Activated naive CD8-positive, alpha-beta T cell treated with anti-CD3 and anti-CD28 coated beads, Interleukin-2, amount 10 ng/mL, durations not matched to agents 7 days and 5 days (primary cell): Measurements from ENCODE around the gene SIX5. TPM values are rescaled to one million over a fixed set of nuclear protein-coding genes. Genes with fewer than 3 reads are reported as not detected.
"Not testable (repeated sequence)": the region's sequence is repeated elsewhere in the genome, so short reads cannot be mapped to it uniquely, and the experiment has no call there.

Experiments
- ATAC-seq: fragments of 150-1000 bp; cut with Tn5 transposase; one replicate; pipeline ENCODE4 v1.10.0; 2021; ENCODE audit warnings: low read depth, moderate library complexity
- POLR2A ChIA-PET: fragments of 350-600 bp; sonication (Branson Sonifier 250); formaldehyde crosslinking; loops from one replicate; lab custom pipeline; 2021; ENCODE audit warnings: antibody characterized with exemption; lab: Charles Lee
- DNase-seq: peaks from one replicate; pipeline ENCODE4 v3.0.0; 2021
- H3K27ac Mint-ChIP-seq: one replicate; pipeline ENCODE4 v1.8.0; 2022; ENCODE audit warnings: mild to moderate bottlenecking, mixed read lengths
- H3K27me3 Mint-ChIP-seq: one replicate; pipeline ENCODE4 v1.8.0; 2022; ENCODE audit warnings: mild to moderate bottlenecking, moderate library complexity, mixed read lengths
- H3K36me3 Mint-ChIP-seq: one replicate; pipeline ENCODE4 v1.8.0; 2021; ENCODE audit warnings: mild to moderate bottlenecking, mixed read lengths
- H3K4me1 Mint-ChIP-seq: one replicate; pipeline ENCODE4 v1.8.0; 2021; ENCODE audit warnings: mixed read lengths
- H3K4me3 Mint-ChIP-seq: one replicate; pipeline ENCODE4 v1.8.0; 2022; ENCODE audit warnings: mild to moderate bottlenecking, moderate library complexity, mixed read lengths
- H3K9me3 Mint-ChIP-seq: one replicate; pipeline ENCODE4 v1.8.0; 2021; ENCODE audit warnings: mixed read lengths
- total RNA-seq, 2 experiments: library from RNA; stranded (reverse); gene quantifications; one replicate each; pipeline ENCODE4 v1.2.3, GENCODE V29; 2021

The SIX5 gene
- total RNA-seq, 2 experiments from 2014 or later, result 1.8 to 2.5 TPM

- DNase-seq, result no peak
- H3K4me1 Mint-ChIP-seq, result peaks cover under 1% of the 10 kb centered on the region
- H3K9me3 Mint-ChIP-seq, result no peaks in the 10 kb centered on the region
- no peak overlapping the region for H3K4me3 Mint-ChIP-seq
- H3K27me3 Mint-ChIP-seq, result peaks cover 25% of the 10 kb centered on the region
- POLR2A ChIA-PET, result no interaction called here
- H3K27ac Mint-ChIP-seq, result no peak overlapping the region
- no peak for ATAC-seq
- no peaks in the 10 kb centered on the region for H3K36me3 Mint-ChIP-seq
Observed at GRCh38 chr19:45804140-45804958, 35.3 kb upstream of the SIX5 start.

GRCh38 chr19:45801603-45802175 lies 32.6 kb upstream of the SIX5 start:
- Mint-ChIP-seq H3K27ac (no peak overlapping the region), H3K4me3 (no peak overlapping the region), H3K36me3 (no peaks in the 10 kb centered on the region), H3K9me3 (no peaks in the 10 kb centered on the region), H3K4me1 (peaks cover 5% of the 10 kb centered on the region), H3K27me3 (peaks cover 35% of the 10 kb centered on the region)
- POLR2A ChIA-PET, result no interaction called here
- DNase-seq (no peak), ATAC-seq (no peak)

- no peaks in the 10 kb centered on the region for H3K36me3 Mint-ChIP-seq
- peaks cover 49% of the 10 kb centered on the region for H3K27me3 Mint-ChIP-seq
- peaks cover 5% of the 10 kb centered on the region for H3K4me1 Mint-ChIP-seq
- POLR2A ChIA-PET, result interaction anchor here (0.6 to 2.7 kb wide), 4 partner anchors 14 to 86 kb away, joined by 4 to 37 read pairs (median 4); partner anchors contain the start of gene SIX5
- DNase-seq (no peak), ATAC-seq (no peak)
- no peak overlapping the region for H3K27ac Mint-ChIP-seq
- H3K4me3 Mint-ChIP-seq, result no peak overlapping the region
- no peaks in the 10 kb centered on the region for H3K9me3 Mint-ChIP-seq
Observed at GRCh38 chr19:45800070-45800553, 31.1 kb upstream of the SIX5 start.

GRCh38 chr19:45799541-45799940 lies 30.5 kb upstream of the SIX5 start:
- not testable (repeated sequence) for H3K27ac Mint-ChIP-seq, H3K4me1 Mint-ChIP-seq, H3K9me3 Mint-ChIP-seq, ATAC-seq, DNase-seq, H3K36me3 Mint-ChIP-seq, H3K4me3 Mint-ChIP-seq
- peaks cover 55% of the 10 kb centered on the region for H3K27me3 Mint-ChIP-seq
- POLR2A ChIA-PET, result interaction anchor here (1.2 to 2.7 kb wide), 3 partner anchors 15 to 30 kb away, joined by 4 to 37 read pairs (median 4); partner anchors contain the start of gene SIX5

GRCh38 chr19:45798995-45799517 lies 30.0 kb upstream of the SIX5 start:
- peak; percentile 63 for DNase-seq
- Mint-ChIP-seq H3K4me1 (peaks cover 6% of the 10 kb centered on the region), H3K27ac (no peak overlapping the region), H3K36me3 (no peaks in the 10 kb centered on the region), H3K9me3 (no peaks in the 10 kb centered on the region), H3K27me3 (peaks cover 59% of the 10 kb centered on the region), H3K4me3 (no peak overlapping the region)
- POLR2A ChIA-PET, result interaction anchor here (1.2 to 2.7 kb wide), 3 partner anchors 15 to 30 kb away, joined by 4 to 37 read pairs (median 4); partner anchors contain the start of gene SIX5
- ATAC-seq, result peak; percentile 69

GRCh38 chr19:45794627-45795026 lies 25.6 kb upstream of the SIX5 start:
- ATAC-seq, result no peak
- H3K27me3 Mint-ChIP-seq, result peaks cover 61% of the 10 kb centered on the region
- no peaks in the 10 kb centered on the region for H3K9me3 Mint-ChIP-seq
- peaks cover 6% of the 10 kb centered on the region for H3K36me3 Mint-ChIP-seq
- no peak overlapping the region for H3K4me3 Mint-ChIP-seq
- H3K27ac Mint-ChIP-seq, result no peak overlapping the region
- DNase-seq, result no peak
- POLR2A ChIA-PET, result interaction anchor here (0.9 to 1.4 kb wide), 3 partner anchors 13 to 23 kb away, joined by 3 read pairs; partner anchors contain the start of gene RSPH6A
- H3K4me1 Mint-ChIP-seq, result peaks cover 33% of the 10 kb centered on the region

GRCh38 chr19:45793876-45794275 lies 24.8 kb upstream of the SIX5 start:
- no peak for ATAC-seq
- H3K4me3 Mint-ChIP-seq, result no peak overlapping the region
- H3K27ac Mint-ChIP-seq, result no peak overlapping the region
- H3K4me1 Mint-ChIP-seq, result peaks cover 30% of the 10 kb centered on the region
- POLR2A ChIA-PET, result interaction anchor here (1.0 kb wide), 1 partner anchor 12 kb away, joined by 3 read pairs; no protein-coding TSS in a partner anchor
- no peak for DNase-seq
- no peaks in the 10 kb centered on the region for H3K9me3 Mint-ChIP-seq
- H3K27me3 Mint-ChIP-seq, result peaks cover 65% of the 10 kb centered on the region
- H3K36me3 Mint-ChIP-seq, result peaks cover 14% of the 10 kb centered on the region

- Mint-ChIP-seq H3K27me3 (peaks cover 65% of the 10 kb centered on the region), H3K4me1 (peaks cover 30% of the 10 kb centered on the region), H3K36me3 (peaks cover 19% of the 10 kb centered on the region), H3K9me3 (no peaks in the 10 kb centered on the region), H3K4me3 (peak overlapping the region; percentile 77), H3K27ac (peak overlapping the region; percentile 71)
- DNase-seq (no peak), ATAC-seq (peak; percentile 17)
- POLR2A ChIA-PET, result interaction anchor here (0.6 to 2.6 kb wide), 4 partner anchors 11 to 1329 kb away, joined by 3 to 17 read pairs (median 6); partner anchors contain the start of genes DMPK and SIX5
Observed at GRCh38 chr19:45793178-45793564, 24.1 kb upstream of the SIX5 start.

GRCh38 chr19:45792470-45793177 lies 23.6 kb upstream of the SIX5 start, which contains the start of gene DMWD:
Gene DMWD (minus strand): TSS chr19:45792845. CDS start chr19:45792756, 89 bp downstream.
- peaks cover 28% of the 10 kb centered on the region for H3K4me1 Mint-ChIP-seq
- peak within 1 kb of the TSS; percentile 71 for H3K27ac Mint-ChIP-seq
- peak; percentile 100 for DNase-seq
- H3K9me3 Mint-ChIP-seq, result no peaks in the 10 kb centered on the region
- peaks cover 22% of the 10 kb centered on the region for H3K36me3 Mint-ChIP-seq
- H3K4me3 Mint-ChIP-seq, result peak within 1 kb of the TSS; percentile 88
- POLR2A ChIA-PET, result interaction anchor here (0.6 to 2.6 kb wide), 4 partner anchors 10 to 1329 kb away, joined by 3 to 17 read pairs (median 6); partner anchors contain the start of genes DMPK and SIX5
- H3K27me3 Mint-ChIP-seq, result peaks cover 64% of the 10 kb centered on the region
- peak; percentile 79 for ATAC-seq

GRCh38 chr19:45791744-45792469 lies 22.9 kb upstream of the SIX5 start:
- H3K9me3 Mint-ChIP-seq, result no peaks in the 10 kb centered on the region
- peak overlapping the region; percentile 62 for H3K27ac Mint-ChIP-seq
- peaks cover 25% of the 10 kb centered on the region for H3K36me3 Mint-ChIP-seq
- POLR2A ChIA-PET, result interaction anchor here (1.5 to 2.6 kb wide), 3 partner anchors 10 to 23 kb away, joined by 8 to 17 read pairs (median 9); partner anchors contain the start of genes DMPK and SIX5
- H3K4me3 Mint-ChIP-seq, result peak overlapping the region; percentile 88
- DNase-seq (no peak), ATAC-seq (peak; percentile 23)
- peaks cover 28% of the 10 kb centered on the region for H3K4me1 Mint-ChIP-seq
- H3K27me3 Mint-ChIP-seq, result peaks cover 67% of the 10 kb centered on the region

GRCh38 chr19:45790942-45791341 lies 21.9 kb upstream of the SIX5 start:
- Mint-ChIP-seq H3K27ac (peak overlapping the region; percentile 56), H3K27me3 (peaks cover 61% of the 10 kb centered on the region), H3K9me3 (no peaks in the 10 kb centered on the region), H3K36me3 (peaks cover 27% of the 10 kb centered on the region), H3K4me1 (peaks cover 28% of the 10 kb centered on the region), H3K4me3 (peak overlapping the region; percentile 88)
- POLR2A ChIA-PET, result interaction anchor here (1.3 to 2.6 kb wide), 3 partner anchors 9 to 22 kb away, joined by 5 to 9 read pairs (median 8); partner anchors contain the start of genes DMPK and SIX5
- DNase-seq (no peak), ATAC-seq (peak; percentile 13)
